HG03571 (cell line): ENCODE results near the gene MYOM1.

Source experiments
- ATAC-seq: cut with Tn5 transposase; IDR thresholded peaks from one replicate; pipeline ENCODE4 v1.9.1; 2021; ENCODE audit not compliant: unreplicated experiment

The MYOM1 gene

DNA sequence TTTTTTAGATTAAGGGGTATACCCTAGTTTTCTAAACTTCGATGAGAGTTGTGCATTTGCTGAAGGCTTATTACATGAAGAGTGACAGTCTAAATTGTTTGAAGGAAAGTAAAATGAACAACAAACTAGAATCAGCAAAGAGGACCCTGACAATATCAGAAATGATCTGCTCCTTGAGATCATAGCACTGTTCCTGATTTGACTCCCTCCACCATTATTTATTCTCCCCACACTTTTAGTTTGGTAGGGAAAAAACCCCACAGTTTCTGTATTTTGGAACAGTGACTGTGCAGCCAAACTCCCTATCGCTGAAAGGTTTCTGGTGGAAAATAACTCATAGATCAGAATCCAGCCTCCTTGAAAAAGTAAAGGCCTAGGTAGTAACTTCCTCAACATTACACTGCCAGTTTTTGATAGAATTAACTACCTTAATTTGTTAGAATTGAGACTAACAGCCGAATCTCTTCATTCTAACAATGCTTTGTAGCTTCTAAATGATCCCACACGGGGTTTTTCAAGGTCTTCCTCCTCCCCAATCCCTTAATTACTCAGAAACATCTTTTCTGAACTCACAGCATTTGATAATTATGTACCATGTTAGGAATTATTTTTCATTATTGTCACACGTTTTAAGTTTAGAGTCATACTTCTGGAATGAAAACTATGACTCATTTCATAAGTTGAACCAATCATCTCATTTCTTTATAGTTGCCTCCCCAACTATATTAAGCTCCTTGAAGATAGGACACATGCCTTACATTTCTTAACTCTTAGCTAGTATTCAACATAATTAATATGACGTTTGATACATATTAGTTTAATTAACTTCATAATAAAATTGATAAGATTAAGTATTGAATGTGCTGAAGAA lies 30.7 kb upstream of the MYOM1 start:
- no peak for ATAC-seq

- ATAC-seq, result no peak
These were observed 29.0 kb upstream of the MYOM1 start for GRCh38 chr18:3248658-3249359.

- ATAC-seq, result no peak
These were observed 28.4 kb upstream of the MYOM1 start for GRCh38 chr18:3248062-3248657.

DNA sequence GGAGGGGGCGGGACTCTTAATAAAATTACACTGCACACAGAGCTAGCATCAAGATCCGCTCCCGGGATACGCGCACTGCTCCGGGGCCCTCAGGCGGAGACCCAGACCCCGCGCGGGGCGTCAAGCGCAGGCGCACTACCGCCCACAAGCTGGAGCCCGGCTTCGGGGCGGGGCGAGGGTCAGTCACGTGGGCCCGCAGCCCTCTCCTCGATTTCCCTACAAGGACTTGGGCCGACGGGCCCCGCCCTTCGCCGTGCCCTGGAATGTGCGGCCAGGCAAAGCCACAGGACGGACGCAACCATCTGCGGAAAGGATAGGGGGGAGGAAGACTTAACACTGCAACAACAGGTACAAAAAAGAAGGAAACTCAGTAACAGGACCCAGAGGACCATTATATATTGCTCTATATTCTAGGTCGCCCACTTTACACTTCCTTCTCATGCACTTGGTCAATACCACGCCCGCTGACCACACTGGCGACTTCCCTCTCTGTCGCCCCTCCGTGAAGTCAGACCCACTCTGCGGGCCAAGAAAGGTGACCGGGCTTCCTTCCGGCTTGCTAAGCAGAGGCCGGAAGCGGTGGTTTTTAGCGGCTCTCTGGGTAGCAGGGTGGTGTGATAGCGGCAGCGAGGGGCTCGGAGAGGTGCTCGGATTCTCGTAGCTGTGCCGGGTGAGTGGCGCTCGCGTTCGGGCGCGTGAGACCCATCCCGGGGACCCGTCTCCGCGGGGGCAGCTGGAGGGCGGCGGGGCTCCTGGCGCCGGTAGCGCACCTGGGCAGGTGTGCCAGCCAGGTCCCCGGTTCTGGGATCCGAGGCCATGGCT lies 27.7 kb upstream of the MYOM1 start, which contains the start of gene MYL12A:
Gene MYL12A, plus strand, starts transcription at position 562 of the 822 bp plus-strand sequence. CDS start 5,447 bp downstream, outside the sequence.
- ATAC-seq, result peak; percentile 69

DNA sequence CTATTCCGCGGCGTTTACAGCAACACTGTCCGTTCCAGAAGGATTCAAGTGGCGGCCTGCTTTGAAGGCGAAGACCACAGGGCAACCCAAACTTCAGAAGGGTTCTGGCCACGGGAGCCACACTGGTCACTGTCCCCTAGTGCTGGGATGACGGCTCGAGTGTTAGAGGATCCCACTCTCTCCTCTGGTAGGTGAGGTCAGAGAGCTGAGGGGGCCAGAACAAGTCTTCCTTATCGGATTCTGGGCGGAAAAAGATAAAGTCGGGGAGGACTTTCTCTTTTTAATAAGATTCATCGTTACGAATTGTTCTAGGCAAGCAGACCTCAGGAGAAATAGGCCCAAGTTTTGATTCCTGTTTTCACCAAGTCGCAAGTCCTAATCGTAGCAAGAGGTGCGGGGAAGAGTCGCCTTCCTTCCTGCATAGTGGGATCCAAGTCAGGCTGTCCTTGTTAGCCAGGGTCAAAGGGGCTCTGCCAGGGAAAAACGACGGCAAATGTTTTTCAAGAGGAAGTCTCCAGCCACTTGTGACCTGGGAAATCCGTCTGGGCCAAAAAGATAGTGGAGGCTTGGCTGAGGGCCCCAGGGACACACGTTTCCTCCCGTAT lies 27.0 kb upstream of the MYOM1 start:
- no peak for ATAC-seq

DNA sequence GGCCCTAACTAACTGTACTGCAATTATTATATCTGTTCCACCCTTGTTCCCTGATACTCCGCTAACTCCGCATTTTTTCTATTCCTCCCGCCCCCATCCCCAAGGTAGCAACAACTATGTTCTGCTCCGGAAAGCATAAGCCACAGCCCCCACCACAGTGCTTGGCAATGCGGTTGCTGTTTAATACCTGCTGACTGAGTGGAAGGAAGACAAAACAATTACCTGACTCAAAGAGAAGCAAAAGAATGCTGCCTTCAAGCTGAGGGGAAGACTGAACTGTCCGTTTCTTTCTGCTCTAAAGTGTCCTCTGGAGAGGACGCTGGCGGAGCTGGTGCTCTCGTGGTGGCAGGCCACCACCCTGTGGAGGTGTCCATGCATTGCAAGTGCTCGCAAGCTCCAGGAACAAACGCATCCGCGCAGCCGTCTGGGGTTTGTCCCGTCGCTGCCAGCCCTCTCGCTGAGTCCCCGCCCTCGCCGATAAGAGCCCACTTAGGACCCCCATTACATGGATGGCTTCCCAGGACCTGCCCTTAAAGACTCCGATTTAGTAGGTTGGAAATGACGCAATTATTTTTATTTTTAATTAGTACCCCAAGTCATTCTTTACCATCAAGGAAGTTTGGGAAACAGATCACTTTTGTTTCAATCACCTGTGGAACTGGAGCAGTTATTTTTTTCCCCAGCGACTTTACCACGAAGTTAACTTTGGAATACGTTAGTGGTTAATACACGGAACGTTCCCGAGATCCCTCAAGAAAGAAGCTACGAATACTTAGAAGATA lies 26.3 kb upstream of the MYOM1 start:
- peak; percentile 49 for ATAC-seq

GRCh38 chr18:3245185-3245564 lies 25.4 kb upstream of the MYOM1 start:
- ATAC-seq, result no peak

DNA sequence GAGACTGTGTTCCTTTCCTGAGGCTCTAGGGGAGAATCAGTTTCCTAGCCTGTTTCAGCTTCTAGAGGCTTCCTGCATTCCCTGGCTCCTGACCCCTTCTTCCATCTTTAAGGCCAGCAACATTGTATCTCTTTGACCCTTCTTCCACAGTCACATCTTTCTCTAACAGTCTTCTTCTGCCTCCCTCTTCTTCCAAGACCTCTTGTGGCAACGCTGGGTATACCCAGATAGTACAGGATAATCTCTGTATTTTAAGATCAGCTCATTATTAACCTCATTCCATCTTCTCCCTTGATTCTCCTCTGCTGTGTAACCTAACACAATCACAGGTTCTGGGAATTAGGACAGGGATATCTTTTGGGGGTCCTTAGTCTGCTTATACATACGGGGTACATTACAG lies 19.0 kb upstream of the MYOM1 start:
- ATAC-seq, result no peak

GRCh38 chr18:3236470-3236869 lies 16.7 kb upstream of the MYOM1 start:
- no peak for ATAC-seq

DNA sequence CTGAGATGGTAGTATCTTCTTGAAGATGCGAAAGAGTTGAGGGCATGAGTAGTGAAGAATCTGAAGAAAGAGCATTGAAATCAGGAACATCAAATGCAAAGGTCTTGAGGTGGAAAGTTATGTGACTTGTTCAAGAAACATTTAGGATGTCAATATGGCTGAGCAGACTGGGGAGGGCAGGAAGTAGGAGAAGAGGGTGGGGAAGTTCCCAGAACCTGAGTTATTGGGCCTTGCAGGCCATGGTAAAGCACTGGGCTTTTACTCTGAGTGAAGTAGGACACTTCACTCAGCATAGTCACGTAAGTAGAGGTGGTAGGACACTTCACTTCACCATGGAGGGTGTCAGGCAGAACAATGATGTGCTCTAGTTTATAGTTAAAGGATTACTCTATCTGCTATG lies 16.1 kb upstream of the MYOM1 start:
- ATAC-seq, result no peak

DNA sequence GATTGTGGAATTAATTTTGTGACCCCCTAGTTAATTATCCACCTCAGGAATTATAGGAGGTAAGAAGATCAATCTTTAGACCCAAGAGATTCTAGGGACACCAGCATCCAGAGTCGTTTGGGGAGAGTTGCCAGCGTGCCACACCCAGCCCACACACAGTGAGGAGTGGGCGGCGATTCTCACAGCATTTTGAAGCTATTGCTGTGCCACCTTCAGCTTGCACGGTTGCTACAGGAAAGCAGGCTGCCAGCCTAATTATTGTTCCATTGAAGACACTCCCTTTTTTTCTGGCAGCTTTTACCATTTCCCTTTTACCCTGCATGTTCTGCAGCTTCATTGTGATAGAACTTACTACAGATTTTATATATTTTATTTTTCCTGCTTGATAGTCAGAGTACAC lies 14.7 kb upstream of the MYOM1 start:
- ATAC-seq, result no peak

DNA sequence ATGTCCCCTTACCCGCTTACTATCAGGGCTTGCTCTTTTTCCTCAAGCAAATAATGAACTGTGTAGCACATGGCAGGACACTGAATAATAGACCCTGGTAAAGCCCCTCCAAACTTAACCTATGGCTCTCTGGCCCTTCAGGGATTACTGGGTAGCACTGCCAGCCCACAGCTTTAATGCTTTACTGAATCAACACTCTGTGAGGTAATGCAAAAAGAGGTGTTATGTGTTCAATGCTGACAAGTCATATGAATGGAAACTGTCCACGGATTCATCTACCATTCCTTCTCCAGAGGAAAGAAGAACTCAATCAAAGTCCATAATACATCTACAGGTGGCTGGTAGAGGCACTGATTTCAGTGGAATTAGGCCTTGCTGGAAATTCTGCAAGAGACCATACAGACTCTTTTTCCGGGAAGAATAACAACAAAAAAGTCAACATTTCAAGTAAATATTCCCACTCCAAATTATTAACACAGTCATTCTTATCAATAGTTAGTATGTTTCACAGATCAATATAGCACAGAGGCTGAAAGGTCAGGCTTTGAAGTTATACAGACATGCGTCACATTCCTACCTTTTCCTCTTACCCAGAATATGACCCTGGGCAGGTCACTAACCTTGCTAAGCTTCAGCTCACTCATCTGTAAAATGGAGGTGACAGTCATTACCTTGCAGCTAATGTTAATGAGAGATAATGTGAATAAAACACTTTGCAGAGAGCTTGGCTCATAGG lies 13.8 kb upstream of the MYOM1 start:
- no peak for ATAC-seq

DNA sequence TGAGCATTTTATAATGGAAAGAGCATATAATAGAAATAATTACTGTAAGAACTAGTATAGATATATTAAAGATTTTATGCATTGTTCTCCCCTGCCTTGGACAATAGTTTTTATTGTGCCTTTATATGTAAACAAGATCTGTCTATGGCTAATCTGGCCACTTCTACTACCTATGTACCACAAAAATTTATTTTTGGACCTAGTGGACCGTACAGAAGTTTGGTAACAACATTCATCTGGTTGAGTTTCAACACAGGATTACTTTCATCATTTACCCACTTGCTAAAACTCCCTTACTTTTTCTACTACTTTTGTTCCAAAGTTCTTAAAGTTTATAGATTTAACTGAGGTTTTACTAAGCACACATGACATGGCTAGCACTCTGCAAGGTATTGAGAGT lies 13.2 kb upstream of the MYOM1 start:
- ATAC-seq, result no peak

DNA sequence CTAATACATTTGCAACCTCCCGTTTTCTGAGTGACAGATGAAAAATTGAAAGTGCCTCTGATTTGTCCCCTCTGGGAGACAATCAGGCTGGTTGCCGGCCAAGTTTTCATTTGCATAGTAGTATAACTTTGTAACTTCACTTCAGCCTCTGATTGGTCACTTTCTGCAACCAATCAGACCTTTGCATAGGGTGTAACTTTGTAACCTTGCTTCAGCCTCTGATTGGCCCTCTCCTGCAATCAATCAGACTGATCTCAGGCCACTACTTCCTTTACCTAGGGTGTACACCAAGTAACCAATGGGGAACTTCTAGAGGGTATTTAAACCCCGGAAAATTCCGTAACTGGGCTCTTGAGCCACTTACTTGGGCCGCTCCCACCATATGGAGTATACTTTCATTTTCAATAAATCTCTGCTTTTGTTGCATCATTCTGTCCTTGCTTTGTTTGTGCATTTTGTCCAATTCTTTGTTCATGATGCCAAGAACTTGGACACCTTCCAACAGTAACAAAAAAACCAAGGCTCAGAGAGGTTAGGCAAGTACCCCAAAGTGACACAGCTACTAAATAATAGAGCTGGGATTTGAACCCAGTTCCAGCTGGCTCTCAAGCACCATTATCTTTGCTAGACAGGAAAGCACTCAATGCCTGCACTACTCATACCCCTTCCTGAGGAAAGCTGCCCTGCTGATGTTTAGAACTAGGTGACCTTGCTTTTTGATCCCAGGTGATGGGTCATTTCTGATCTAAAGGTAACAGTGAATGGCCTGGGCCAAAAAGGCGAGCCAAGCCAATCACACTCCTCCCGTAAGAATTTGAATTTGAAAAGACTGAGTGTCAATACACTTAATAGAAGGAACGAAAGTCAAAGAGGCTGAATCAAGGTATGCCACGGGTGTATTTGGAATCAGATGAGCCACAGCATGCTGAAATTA lies 10.9 kb upstream of the MYOM1 start:
- ATAC-seq, result no peak

GRCh38 chr18:3226048-3226447 lies 6.3 kb upstream of the MYOM1 start:
- ATAC-seq, result no peak

DNA sequence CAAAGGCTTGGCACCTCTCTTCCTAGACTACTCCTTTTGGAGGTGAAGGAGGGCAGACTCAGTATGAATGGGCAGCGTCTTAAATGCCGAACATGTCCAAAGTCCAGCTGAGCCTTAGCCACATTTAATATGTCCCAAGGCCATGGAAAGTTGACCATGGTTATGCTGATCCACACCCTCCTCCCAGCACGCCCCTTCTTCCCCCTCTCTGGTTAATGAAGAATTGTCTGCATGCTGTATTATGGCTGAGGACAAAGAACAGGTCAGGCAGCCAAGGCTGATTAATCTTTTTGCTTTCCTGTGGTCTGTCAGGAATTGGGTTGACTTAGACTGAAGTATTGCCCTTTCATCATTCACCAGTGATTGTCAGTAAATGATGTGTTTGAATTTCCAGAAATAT lies 5.8 kb upstream of the MYOM1 start:
- ATAC-seq, result no peak

GRCh38 chr18:3224223-3224622 lies 4.5 kb upstream of the MYOM1 start:
- ATAC-seq, result no peak

GRCh38 chr18:3223356-3223755 lies 3.6 kb upstream of the MYOM1 start:
- no peak for ATAC-seq
